ENCODE measurements around the gene FKBP14.

Gene FKBP14

DNA sequence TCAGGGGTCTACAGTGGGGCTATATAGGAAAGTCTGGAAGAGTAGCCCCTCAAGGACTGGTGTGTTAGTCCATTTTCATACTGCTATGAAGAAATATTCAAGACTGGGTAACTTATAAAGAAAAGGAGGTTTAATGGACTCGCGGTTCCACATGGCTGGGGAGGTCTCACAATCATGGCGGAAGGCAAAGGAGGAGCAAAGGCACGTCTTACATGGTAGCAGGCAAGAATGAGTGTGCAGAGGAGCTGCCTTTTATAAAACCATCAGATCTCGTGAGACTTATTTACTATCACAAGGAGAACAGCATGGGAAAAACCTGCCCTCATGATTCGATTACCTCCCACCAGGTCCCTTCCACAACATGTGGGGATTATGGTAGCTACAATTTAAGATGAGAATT, 3.0 kb downstream of the FKBP14 start:
- no peak for TF ChIP-seq TCF4 (CRISPR knock-in tag; IDR thresholded peaks at IDR 0.05; ENCODE audit: borderline replicate concordance)
- no peak for TF ChIP-seq RARB (CRISPR knock-in tag; IDR thresholded peaks at IDR 0.05)
- no peak for TF ChIP-seq TOX (CRISPR knock-in tag; IDR thresholded peaks at IDR 0.05; ENCODE audit: borderline replicate concordance)
- no peak for TF ChIP-seq ZNF8 (CRISPR knock-in tag; IDR thresholded peaks at IDR 0.05)
- TF ChIP-seq, protein P1, sequence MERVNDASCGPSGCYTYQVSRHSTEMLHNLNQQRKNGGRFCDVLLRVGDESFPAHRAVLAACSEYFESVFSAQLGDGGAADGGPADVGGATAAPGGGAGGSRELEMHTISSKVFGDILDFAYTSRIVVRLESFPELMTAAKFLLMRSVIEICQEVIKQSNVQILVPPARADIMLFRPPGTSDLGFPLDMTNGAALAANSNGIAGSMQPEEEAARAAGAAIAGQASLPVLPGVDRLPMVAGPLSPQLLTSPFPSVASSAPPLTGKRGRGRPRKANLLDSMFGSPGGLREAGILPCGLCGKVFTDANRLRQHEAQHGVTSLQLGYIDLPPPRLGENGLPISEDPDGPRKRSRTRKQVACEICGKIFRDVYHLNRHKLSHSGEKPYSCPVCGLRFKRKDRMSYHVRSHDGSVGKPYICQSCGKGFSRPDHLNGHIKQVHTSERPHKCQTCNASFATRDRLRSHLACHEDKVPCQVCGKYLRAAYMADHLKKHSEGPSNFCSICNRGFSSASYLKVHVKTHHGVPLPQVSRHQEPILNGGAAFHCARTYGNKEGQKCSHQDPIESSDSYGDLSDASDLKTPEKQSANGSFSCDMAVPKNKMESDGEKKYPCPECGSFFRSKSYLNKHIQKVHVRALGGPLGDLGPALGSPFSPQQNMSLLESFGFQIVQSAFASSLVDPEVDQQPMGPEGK (CRISPR knock-in tag; IDR thresholded peaks at IDR 0.05; ENCODE audit: borderline replicate concordance) = no peak
- no peak for TF ChIP-seq ZNF70 (CRISPR knock-in tag; IDR thresholded peaks at IDR 0.05)
- no peak for TF ChIP-seq OSR1 (CRISPR knock-in tag; IDR thresholded peaks at IDR 0.05)
- no peak for TF ChIP-seq SNAI2 (CRISPR knock-in tag; IDR thresholded peaks at IDR 0.05)
- TF ChIP-seq, protein P2, sequence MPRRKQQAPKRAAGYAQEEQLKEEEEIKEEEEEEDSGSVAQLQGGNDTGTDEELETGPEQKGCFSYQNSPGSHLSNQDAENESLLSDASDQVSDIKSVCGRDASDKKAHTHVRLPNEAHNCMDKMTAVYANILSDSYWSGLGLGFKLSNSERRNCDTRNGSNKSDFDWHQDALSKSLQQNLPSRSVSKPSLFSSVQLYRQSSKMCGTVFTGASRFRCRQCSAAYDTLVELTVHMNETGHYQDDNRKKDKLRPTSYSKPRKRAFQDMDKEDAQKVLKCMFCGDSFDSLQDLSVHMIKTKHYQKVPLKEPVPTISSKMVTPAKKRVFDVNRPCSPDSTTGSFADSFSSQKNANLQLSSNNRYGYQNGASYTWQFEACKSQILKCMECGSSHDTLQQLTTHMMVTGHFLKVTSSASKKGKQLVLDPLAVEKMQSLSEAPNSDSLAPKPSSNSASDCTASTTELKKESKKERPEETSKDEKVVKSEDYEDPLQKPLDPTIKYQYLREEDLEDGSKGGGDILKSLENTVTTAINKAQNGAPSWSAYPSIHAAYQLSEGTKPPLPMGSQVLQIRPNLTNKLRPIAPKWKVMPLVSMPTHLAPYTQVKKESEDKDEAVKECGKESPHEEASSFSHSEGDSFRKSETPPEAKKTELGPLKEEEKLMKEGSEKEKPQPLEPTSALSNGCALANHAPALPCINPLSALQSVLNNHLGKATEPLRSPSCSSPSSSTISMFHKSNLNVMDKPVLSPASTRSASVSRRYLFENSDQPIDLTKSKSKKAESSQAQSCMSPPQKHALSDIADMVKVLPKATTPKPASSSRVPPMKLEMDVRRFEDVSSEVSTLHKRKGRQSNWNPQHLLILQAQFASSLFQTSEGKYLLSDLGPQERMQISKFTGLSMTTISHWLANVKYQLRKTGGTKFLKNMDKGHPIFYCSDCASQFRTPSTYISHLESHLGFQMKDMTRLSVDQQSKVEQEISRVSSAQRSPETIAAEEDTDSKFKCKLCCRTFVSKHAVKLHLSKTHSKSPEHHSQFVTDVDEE (CRISPR knock-in tag; IDR thresholded peaks at IDR 0.05) = no peak
- no peak for TF ChIP-seq ZNF565 (CRISPR knock-in tag; conservative IDR thresholded peaks at IDR 0.05; ENCODE audit: low read depth)
- TF ChIP-seq, protein P3, sequence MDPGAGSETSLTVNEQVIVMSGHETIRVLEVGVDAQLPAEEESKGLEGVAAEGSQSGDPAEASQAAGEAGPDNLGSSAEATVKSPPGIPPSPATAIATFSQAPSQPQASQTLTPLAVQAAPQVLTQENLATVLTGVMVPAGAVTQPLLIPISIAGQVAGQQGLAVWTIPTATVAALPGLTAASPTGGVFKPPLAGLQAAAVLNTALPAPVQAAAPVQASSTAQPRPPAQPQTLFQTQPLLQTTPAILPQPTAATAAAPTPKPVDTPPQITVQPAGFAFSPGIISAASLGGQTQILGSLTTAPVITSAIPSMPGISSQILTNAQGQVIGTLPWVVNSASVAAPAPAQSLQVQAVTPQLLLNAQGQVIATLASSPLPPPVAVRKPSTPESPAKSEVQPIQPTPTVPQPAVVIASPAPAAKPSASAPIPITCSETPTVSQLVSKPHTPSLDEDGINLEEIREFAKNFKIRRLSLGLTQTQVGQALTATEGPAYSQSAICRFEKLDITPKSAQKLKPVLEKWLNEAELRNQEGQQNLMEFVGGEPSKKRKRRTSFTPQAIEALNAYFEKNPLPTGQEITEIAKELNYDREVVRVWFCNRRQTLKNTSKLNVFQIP (CRISPR knock-in tag; IDR thresholded peaks at IDR 0.05; ENCODE audit: borderline replicate concordance, low read depth) = no peak
- no peak for TF ChIP-seq BACH2 (CRISPR knock-in tag; IDR thresholded peaks at IDR 0.05; ENCODE audit: borderline replicate concordance)
- ATAC-seq = no peak

DNA sequence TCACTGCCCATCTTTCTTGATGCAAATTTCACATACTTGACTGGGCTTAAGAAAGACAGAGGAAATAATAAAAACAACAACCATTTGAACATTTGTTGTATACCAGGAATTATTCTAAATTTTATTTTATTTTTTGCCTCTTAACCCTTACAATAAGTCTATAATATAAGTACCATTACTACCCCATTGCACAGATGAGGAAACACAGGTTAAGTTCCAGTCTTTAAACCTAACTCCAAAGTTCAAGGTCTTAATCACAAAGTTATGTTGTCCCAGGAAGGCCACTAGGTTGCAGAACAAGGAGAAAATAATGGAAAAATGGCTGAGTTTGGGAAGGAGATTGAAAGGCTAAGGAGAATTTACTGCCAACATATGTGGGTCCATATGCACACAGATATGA, 3.5 kb downstream of the FKBP14 start:
- TF ChIP-seq TOX (CRISPR knock-in tag; IDR thresholded peaks at IDR 0.05; ENCODE audit: borderline replicate concordance) = no peak
- TF ChIP-seq GLIS3 (CRISPR knock-in tag; IDR thresholded peaks at IDR 0.05) = no peak
- TF ChIP-seq BACH2 (CRISPR knock-in tag; IDR thresholded peaks at IDR 0.05; ENCODE audit: borderline replicate concordance) = no peak
- TF ChIP-seq RARB (CRISPR knock-in tag; IDR thresholded peaks at IDR 0.05) = no peak
- TF ChIP-seq ZNF70 (CRISPR knock-in tag; IDR thresholded peaks at IDR 0.05) = no peak
- TF ChIP-seq CSDC2 (CRISPR knock-in tag; IDR thresholded peaks at IDR 0.05) = no peak
- TF ChIP-seq, protein P4, sequence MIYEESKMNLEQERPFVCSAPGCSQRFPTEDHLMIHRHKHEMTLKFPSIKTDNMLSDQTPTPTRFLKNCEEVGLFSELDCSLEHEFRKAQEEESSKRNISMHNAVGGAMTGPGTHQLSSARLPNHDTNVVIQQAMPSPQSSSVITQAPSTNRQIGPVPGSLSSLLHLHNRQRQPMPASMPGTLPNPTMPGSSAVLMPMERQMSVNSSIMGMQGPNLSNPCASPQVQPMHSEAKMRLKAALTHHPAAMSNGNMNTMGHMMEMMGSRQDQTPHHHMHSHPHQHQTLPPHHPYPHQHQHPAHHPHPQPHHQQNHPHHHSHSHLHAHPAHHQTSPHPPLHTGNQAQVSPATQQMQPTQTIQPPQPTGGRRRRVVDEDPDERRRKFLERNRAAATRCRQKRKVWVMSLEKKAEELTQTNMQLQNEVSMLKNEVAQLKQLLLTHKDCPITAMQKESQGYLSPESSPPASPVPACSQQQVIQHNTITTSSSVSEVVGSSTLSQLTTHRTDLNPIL (CRISPR knock-in tag; IDR thresholded peaks at IDR 0.05; ENCODE audit: low read depth) = no peak
- ATAC-seq = no peak

DNA sequence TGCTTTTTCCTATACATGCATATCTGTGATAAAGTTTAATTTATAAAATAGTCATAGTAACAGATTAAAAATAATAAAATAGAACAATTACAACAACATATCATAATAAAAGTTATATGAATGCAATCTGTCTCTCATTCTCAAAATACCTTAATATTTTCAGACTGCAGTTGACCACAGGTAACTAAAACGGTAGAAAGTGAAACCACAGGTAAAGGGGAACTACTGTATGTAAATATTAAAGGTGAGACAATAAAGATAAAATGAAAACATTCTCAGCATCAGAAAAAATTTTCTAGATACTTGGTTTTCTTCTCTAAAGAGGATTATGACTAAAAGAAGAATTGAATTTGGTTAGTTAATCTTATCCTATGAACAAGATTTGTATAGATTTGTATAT, 6.0 kb downstream of the FKBP14 start:
- no peak for ATAC-seq
- TF ChIP-seq ARNTL (CRISPR knock-in tag; IDR thresholded peaks at IDR 0.05; ENCODE audit: borderline replicate concordance, low read depth) (no peak), ZNF8 (CRISPR knock-in tag; IDR thresholded peaks at IDR 0.05) (no peak), CSDC2 (CRISPR knock-in tag; IDR thresholded peaks at IDR 0.05) (no peak), OSR1 (CRISPR knock-in tag; IDR thresholded peaks at IDR 0.05) (no peak), GLIS3 (CRISPR knock-in tag; IDR thresholded peaks at IDR 0.05) (no peak), ISL1 (CRISPR knock-in tag; IDR thresholded peaks at IDR 0.05) (no peak), BACH2 (CRISPR knock-in tag; IDR thresholded peaks at IDR 0.05; ENCODE audit: borderline replicate concordance) (no peak), ZNF70 (CRISPR knock-in tag; IDR thresholded peaks at IDR 0.05) (no peak), TOX (CRISPR knock-in tag; IDR thresholded peaks at IDR 0.05; ENCODE audit: borderline replicate concordance) (no peak), RARB (CRISPR knock-in tag; IDR thresholded peaks at IDR 0.05) (no peak), SNAI2 (CRISPR knock-in tag; IDR thresholded peaks at IDR 0.05) (no peak), ESRRG (CRISPR knock-in tag; IDR thresholded peaks at IDR 0.05) (no peak), ZFP3 (CRISPR knock-in tag; IDR thresholded peaks at IDR 0.05) (no peak), PPARA (CRISPR knock-in tag; IDR thresholded peaks at IDR 0.05; ENCODE audit: borderline replicate concordance) (no peak)
- TF ChIP-seq, protein P1 (CRISPR knock-in tag; IDR thresholded peaks at IDR 0.05; ENCODE audit: borderline replicate concordance) = no peak

Measured in SK-N-SH treated with all-trans-retinoic acid at 6 μM for 48 hours (cell line).